T-helper 17 cell (primary cell): ENCODE data around the gene ZNF443. TPM values are rescaled to one million over a fixed set of nuclear protein-coding genes. Genes with fewer than 3 reads are reported as not detected.
"Not testable (repeated sequence)": the region's sequence is repeated elsewhere in the genome, so short reads cannot be mapped to it uniquely, and the experiment has no call there.

ENCODE experiments used
- ATAC-seq: fragments of 150-1000 bp; cut with Tn5 transposase; 2 replicates; pipeline ENCODE4 v1.10.0; 2021; ENCODE audit warnings: mild to moderate bottlenecking, moderate library complexity
- DNase-seq, 3 donors: peaks; one replicate each; pipeline versions ENCODE4 v3.0.0 to v3.0.0-alpha.2; 2020 to 2021
- H3K9me3 ChIP-seq: one replicate; pipeline ENCODE4 v1.7.0; 2013; ENCODE audit warnings: low read length, mild to moderate bottlenecking; ENCODE audit not compliant: control insufficient read depth, poor library complexity, severe bottlenecking
- H3K27ac Mint-ChIP-seq: one replicate; pipeline ENCODE4 v1.8.0; 2022; ENCODE audit warnings: mild to moderate bottlenecking, moderate library complexity, mixed read lengths
- H3K27me3 Mint-ChIP-seq: one replicate; pipeline ENCODE4 v1.8.0; 2022; ENCODE audit warnings: mixed read lengths
- H3K36me3 Mint-ChIP-seq: one replicate; pipeline ENCODE4 v1.8.0; 2022; ENCODE audit warnings: low read depth, mixed read lengths
- H3K4me1 Mint-ChIP-seq: one replicate; pipeline ENCODE4 v1.8.0; 2022; ENCODE audit warnings: mild to moderate bottlenecking, mixed read lengths
- H3K4me3 Mint-ChIP-seq: one replicate; pipeline ENCODE4 v1.8.0; 2022; ENCODE audit warnings: mild to moderate bottlenecking, moderate library complexity, mixed read lengths
- total RNA-seq, 4 donors: library from RNA in 2 of 4; stranded (reverse) in 2 of 4; gene quantifications; one replicate each; pipeline ENCODE4 v1.2.3 and lab custom pipeline; 2022 to 2026

ZNF443 gene
- total RNA-seq, 2 donors from 2014 or later: 2.3 to 2.6 TPM

DNA sequence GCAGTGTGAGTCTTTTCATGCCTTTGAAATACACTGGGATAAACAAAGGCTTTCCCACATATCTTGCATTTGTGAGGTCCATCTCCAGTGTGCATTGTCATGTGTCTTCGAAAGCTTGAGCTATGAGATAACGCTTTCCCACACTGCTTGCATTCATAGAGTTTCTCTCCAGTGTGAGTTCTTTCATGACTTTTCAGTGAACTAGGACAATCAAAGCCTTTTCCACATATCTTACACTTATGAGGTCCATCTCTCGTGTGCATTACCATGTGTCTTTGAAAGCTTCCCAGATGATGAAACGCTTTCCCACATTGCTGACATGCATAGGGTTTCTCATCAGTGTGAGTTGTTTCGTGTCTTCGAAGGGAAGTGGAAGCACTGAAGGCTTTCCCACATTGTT lies 49.7 kb downstream of the ZNF443 start:
- not testable (repeated sequence) for ATAC-seq, H3K27me3 Mint-ChIP-seq, H3K4me1 Mint-ChIP-seq, H3K36me3 Mint-ChIP-seq, H3K4me3 Mint-ChIP-seq, DNase-seq, H3K27ac Mint-ChIP-seq
- H3K9me3 ChIP-seq: peaks cover 14% of the 10 kb centered on the region

DNA sequence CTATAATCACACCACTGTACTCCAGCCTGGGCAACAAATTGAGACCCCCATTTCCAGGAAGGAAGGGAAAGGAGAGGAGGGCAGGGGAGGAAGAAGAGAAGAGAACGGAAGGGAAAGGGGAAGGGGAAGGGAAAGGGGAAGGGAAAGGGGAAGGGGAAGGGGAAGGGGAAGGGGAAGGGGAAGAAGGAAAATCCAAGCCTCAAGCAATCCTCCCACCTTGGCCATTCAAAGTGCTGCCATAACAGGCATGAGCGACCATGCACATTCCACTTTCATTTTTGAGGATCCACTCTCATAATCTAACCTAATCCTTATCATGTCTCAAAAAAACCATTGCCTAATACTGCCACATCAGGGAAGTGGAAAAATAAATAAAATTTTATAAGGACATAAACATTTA lies 54.5 kb downstream of the ZNF443 start:
- not testable (repeated sequence) for H3K4me1 Mint-ChIP-seq, DNase-seq, H3K4me3 Mint-ChIP-seq, H3K36me3 Mint-ChIP-seq, ATAC-seq, H3K27me3 Mint-ChIP-seq, H3K27ac Mint-ChIP-seq, H3K9me3 ChIP-seq

DNA sequence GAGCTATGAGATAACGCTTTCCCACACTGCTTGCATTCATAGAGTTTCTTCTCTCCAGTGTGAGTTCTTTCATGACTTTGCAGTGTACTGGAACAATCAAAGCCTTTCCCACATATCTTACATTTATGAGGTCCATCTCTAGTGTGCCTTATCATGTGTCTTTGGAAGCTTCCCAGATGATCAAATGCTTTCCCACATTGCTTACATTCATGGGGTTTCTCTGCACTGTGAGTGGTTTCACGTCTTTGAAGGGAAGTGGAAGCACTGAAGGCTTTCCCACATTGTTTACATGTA lies 60.4 kb downstream of the ZNF443 start:
- no peaks in the 10 kb centered on the region for H3K4me1 Mint-ChIP-seq
- ATAC-seq (no peak), DNase-seq (no peak)
- no peaks in the 10 kb centered on the region for H3K27me3 Mint-ChIP-seq
- H3K36me3 Mint-ChIP-seq: peaks cover 2% of the 10 kb centered on the region
- no peak overlapping the region for H3K4me3 Mint-ChIP-seq
- no peak overlapping the region for H3K27ac Mint-ChIP-seq
- H3K9me3 ChIP-seq: peaks cover 12% of the 10 kb centered on the region

DNA sequence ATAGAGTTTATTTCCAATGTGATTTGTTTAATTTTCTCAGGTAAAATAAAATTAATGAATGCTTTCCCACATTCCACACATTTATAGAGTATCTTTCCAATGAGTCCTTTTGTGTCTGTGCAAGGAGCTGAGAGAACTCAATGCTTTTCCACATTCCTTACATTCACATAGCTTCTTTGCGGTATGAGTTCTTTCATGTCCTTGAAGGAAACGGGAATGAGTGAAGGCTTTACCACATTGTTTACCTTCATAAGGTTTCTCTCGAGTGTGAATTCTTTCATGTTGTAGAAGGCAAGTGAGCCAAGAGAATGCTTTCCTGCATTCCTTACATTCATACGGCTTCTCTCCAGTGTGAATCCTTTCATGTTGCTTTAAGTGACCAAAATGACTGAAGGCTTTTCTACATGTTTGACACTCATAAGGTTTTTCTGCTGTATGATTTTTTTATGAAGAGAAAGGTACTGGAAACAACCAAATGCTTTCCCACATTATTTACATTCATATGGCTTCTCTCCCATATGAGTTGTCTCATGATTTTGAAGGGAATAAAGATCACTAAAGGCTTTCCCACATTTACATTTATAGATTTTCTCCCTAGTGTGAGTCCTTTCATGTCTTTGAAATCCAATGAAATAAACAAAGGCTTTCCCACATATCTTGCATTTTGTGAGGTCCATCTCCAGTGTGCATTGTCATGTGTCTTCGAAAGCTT lies 60.9 kb downstream of the ZNF443 start:
- H3K9me3 ChIP-seq: peaks cover 12% of the 10 kb centered on the region
- Mint-ChIP-seq H3K36me3 (peaks cover 2% of the 10 kb centered on the region), H3K4me3 (no peak overlapping the region), H3K4me1 (no peaks in the 10 kb centered on the region), H3K27ac (no peak overlapping the region), H3K27me3 (no peaks in the 10 kb centered on the region)
- ATAC-seq (no peak), DNase-seq (no peak)

Other genes starting within 250 kb of the ZNF443 start
- gene ZNF44, start 146.1 kb downstream of the ZNF443 start, total RNA-seq: 10 to 100 TPM; 20.7 to 35.5 TPM
- gene ZNF563, start 107.4 kb downstream of the ZNF443 start, total RNA-seq: 1 to 10 TPM; 1.1 to 2.3 TPM
- gene ZNF442, start 75.3 kb downstream of the ZNF443 start, total RNA-seq: under 1 TPM; 0.29 to 0.97 TPM
- gene ZNF799, start 39.8 kb downstream of the ZNF443 start, total RNA-seq: 1 to 10 TPM; 1.5 to 1.7 TPM
- gene ZNF709, start 43.8 kb upstream of the ZNF443 start, total RNA-seq: 1 to 10 TPM; 1.5 to 1.6 TPM
- 10 to 100 TPM; 12.0 to 14.5 TPM for gene ZNF564, start 110.5 kb upstream of the ZNF443 start, total RNA-seq
- gene ZNF490, start 169.8 kb upstream of the ZNF443 start, total RNA-seq: 1 to 10 TPM; 6.8 to 7.0 TPM
- gene ZNF791, start 169.9 kb upstream of the ZNF443 start, total RNA-seq: 10 to 100 TPM; 46.2 to 47.0 TPM
- gene MAN2B1, start 225.7 kb upstream of the ZNF443 start, total RNA-seq: 100 to 1,000 TPM; 157 to 181 TPM
- gene WDR83, start 225.8 kb upstream of the ZNF443 start, total RNA-seq: 10 to 100 TPM; 10.5 to 11.1 TPM
- 100 to 1,000 TPM; 126 to 147 TPM for gene DHPS, start 240.9 kb upstream of the ZNF443 start, total RNA-seq
- not detected for gene GNG14, start 247.0 kb upstream of the ZNF443 start, total RNA-seq